Activated naive CD8-positive, alpha-beta T cell treated with anti-CD3 and anti-CD28 coated beads, Interleukin-2, amount 50 U/mL, for 16 hours (primary cell): Measurements from ENCODE around the gene KATNB1.
"Not testable (repeated sequence)": the region's sequence is repeated elsewhere in the genome, so short reads cannot be mapped to it uniquely, and the experiment has no call there.

ENCODE experiments used
- DNase-seq: peaks from one replicate; pipeline ENCODE4 v3.0.0-alpha.2; 2020; ENCODE audit warnings: low read depth, low spot score

Gene KATNB1

GRCh38 chr16:57743458-57743857, 7.9 kb downstream of the KATNB1 start:
- DNase-seq: no peak

- DNase-seq: no peak
Measured at GRCh38 chr16:57743886-57744641, 8.5 kb downstream of the KATNB1 start.

GRCh38 chr16:57744642-57744903, 9.0 kb downstream of the KATNB1 start:
- DNase-seq: no peak

GRCh38 chr16:57745768-57746167, 10.2 kb downstream of the KATNB1 start:
- DNase-seq: no peak

- not testable (repeated sequence) for DNase-seq
Measured at GRCh38 chr16:57746316-57746715, 10.7 kb downstream of the KATNB1 start.

- no peak for DNase-seq
Measured at GRCh38 chr16:57747091-57747490, 11.5 kb downstream of the KATNB1 start.

GRCh38 chr16:57747496-57747895, 11.9 kb downstream of the KATNB1 start:
- DNase-seq: no peak

- DNase-seq: no peak
Measured at GRCh38 chr16:57747996-57748395, 12.4 kb downstream of the KATNB1 start.

- DNase-seq: no peak
Measured at GRCh38 chr16:57748596-57748995, 13.0 kb downstream of the KATNB1 start.

- DNase-seq: no peak
Measured at GRCh38 chr16:57749101-57749692, 13.6 kb downstream of the KATNB1 start.

- DNase-seq: no peak
Measured at GRCh38 chr16:57749856-57750452, 14.4 kb downstream of the KATNB1 start.

GRCh38 chr16:57750796-57751538, 15.4 kb downstream of the KATNB1 start:
- DNase-seq: no peak

GRCh38 chr16:57751539-57752202, 16.1 kb downstream of the KATNB1 start:
- DNase-seq: no peak

GRCh38 chr16:57752203-57752580, 16.6 kb downstream of the KATNB1 start:
- DNase-seq: no peak

GRCh38 chr16:57752581-57753447, 17.2 kb downstream of the KATNB1 start:
- no peak for DNase-seq

- DNase-seq: no peak
Measured at GRCh38 chr16:57753448-57754353, 18.1 kb downstream of the KATNB1 start.

- DNase-seq: no peak
Measured at GRCh38 chr16:57754354-57755060, 18.9 kb downstream of the KATNB1 start.

- DNase-seq: no peak
Measured at GRCh38 chr16:57755061-57755684, 19.6 kb downstream of the KATNB1 start.
